SW 1271 (cell line): ENCODE data around the gene PARN.
"Not testable (repeated sequence)": the region's sequence is repeated elsewhere in the genome, so short reads cannot be mapped to it uniquely, and the experiment has no call there.

Experiments
- DNase-seq, 2 experiments: peaks; one replicate each; lab custom pipeline; 2025; lab: John Stamatoyannopoulos, UW

Gene PARN

GRCh38 chr16:14437426-14437825, 192.6 kb downstream of the PARN start:
- DNase-seq: no peak

GRCh38 chr16:14436401-14436955, 193.6 kb downstream of the PARN start:
- DNase-seq: no peak

GRCh38 chr16:14434860-14435259, 195.2 kb downstream of the PARN start:
- no peak for DNase-seq

- DNase-seq: not testable (repeated sequence)
Observed at GRCh38 chr16:14428971-14429637, 201.0 kb downstream of the PARN start.

GRCh38 chr16:14428043-14428442, 202.0 kb downstream of the PARN start:
- DNase-seq: no peak

GRCh38 chr16:14427371-14427948, 202.6 kb downstream of the PARN start:
- no peak for DNase-seq

GRCh38 chr16:14424595-14424994, 205.5 kb downstream of the PARN start:
- no peak for DNase-seq

GRCh38 chr16:14423344-14423743, 206.7 kb downstream of the PARN start:
- DNase-seq: no peak

- DNase-seq: no peak
Observed at GRCh38 chr16:14420721-14421488, 209.2 kb downstream of the PARN start.

GRCh38 chr16:14420243-14420642, 209.8 kb downstream of the PARN start:
- DNase-seq: not testable (repeated sequence)

- DNase-seq: no peak
Observed at GRCh38 chr16:14419817-14420216, 210.2 kb downstream of the PARN start.

- DNase-seq: no peak
Observed at GRCh38 chr16:14418795-14419225, 211.2 kb downstream of the PARN start.

GRCh38 chr16:14416184-14416583, 213.9 kb downstream of the PARN start:
- DNase-seq: no peak

GRCh38 chr16:14415291-14415690, 214.8 kb downstream of the PARN start:
- DNase-seq: no peak

- DNase-seq: no peak
Observed at GRCh38 chr16:14409563-14409962, 220.5 kb downstream of the PARN start.

GRCh38 chr16:14407786-14408399, 222.2 kb downstream of the PARN start:
- DNase-seq: no peak

- no peak for DNase-seq
Observed at GRCh38 chr16:14405611-14406537, 224.2 kb downstream of the PARN start.

GRCh38 chr16:14403001-14403389, 227.1 kb downstream of the PARN start:
- not testable (repeated sequence) for DNase-seq

- DNase-seq: not testable (repeated sequence)
Observed at GRCh38 chr16:14402114-14403000, 227.7 kb downstream of the PARN start.

GRCh38 chr16:14401711-14402061, 228.4 kb downstream of the PARN start:
- not testable (repeated sequence) for DNase-seq
